Activated T-helper 17 cell treated with anti-CD3 and anti-CD28 coated beads, Interleukin-2, amount 50 U/mL, for 72 hours (primary cell): ENCODE results near the gene TMEM109. TPM values are rescaled to one million over a fixed set of nuclear protein-coding genes. Genes with fewer than 3 reads are reported as not detected.
A peak's percentile ranks its signal among the peaks of the same experiment; 100 is the strongest.

Experiments used
- ATAC-seq: fragments of 150-1000 bp; cut with Tn5 transposase; replicated peaks from 2 replicates; pipeline ENCODE4 v1.10.0; 2021; ENCODE audit warnings: mild to moderate bottlenecking, moderate library complexity
- H3K27ac Mint-ChIP-seq: one replicate; pipeline ENCODE4 v1.8.0; 2022; ENCODE audit warnings: mixed read lengths
- H3K27me3 Mint-ChIP-seq: one replicate; pipeline ENCODE4 v1.8.0; 2022; ENCODE audit warnings: mixed read lengths
- H3K36me3 Mint-ChIP-seq: one replicate; pipeline ENCODE4 v1.8.0; 2022; ENCODE audit warnings: low read depth, mild to moderate bottlenecking, mixed read lengths
- H3K4me1 Mint-ChIP-seq: one replicate; pipeline ENCODE4 v1.8.0; 2022; ENCODE audit warnings: mixed read lengths
- H3K4me3 Mint-ChIP-seq: one replicate; pipeline ENCODE4 v1.8.0; 2022; ENCODE audit warnings: mild to moderate bottlenecking, mixed read lengths
- H3K9me3 Mint-ChIP-seq: one replicate; pipeline ENCODE4 v1.8.0; 2022; ENCODE audit warnings: mixed read lengths
- total RNA-seq, 2 donors: library from RNA; stranded (reverse); gene quantifications; one replicate each; pipeline ENCODE4 v1.2.3, GENCODE V29; 2022

Gene TMEM109
- total RNA-seq, 2 donors from 2014 or later, result 42.8 to 99.7 TPM

GRCh38 chr11:60945295-60945667 is 31.3 kb downstream of the TMEM109 start:
- no peaks in the 10 kb centered on the region for H3K36me3 Mint-ChIP-seq
- peaks cover 8% of the 10 kb centered on the region for H3K27me3 Mint-ChIP-seq
- H3K4me3 Mint-ChIP-seq, result no peak overlapping the region
- H3K9me3 Mint-ChIP-seq, result no peaks in the 10 kb centered on the region
- H3K27ac Mint-ChIP-seq, result no peak overlapping the region
- H3K4me1 Mint-ChIP-seq, result peaks cover 5% of the 10 kb centered on the region
- no peak for ATAC-seq

GRCh38 chr11:60946601-60947264 is 32.8 kb downstream of the TMEM109 start:
- Mint-ChIP-seq H3K4me3 (no peak overlapping the region), H3K36me3 (no peaks in the 10 kb centered on the region), H3K27ac (no peak overlapping the region), H3K9me3 (no peaks in the 10 kb centered on the region), H3K27me3 (peaks cover 9% of the 10 kb centered on the region), H3K4me1 (peaks cover 5% of the 10 kb centered on the region)
- ATAC-seq, result no peak

GRCh38 chr11:60947700-60948099 is 33.7 kb downstream of the TMEM109 start:
- Mint-ChIP-seq H3K36me3 (no peaks in the 10 kb centered on the region), H3K4me3 (no peak overlapping the region), H3K27ac (no peak overlapping the region), H3K4me1 (peaks cover 11% of the 10 kb centered on the region), H3K27me3 (peaks cover 17% of the 10 kb centered on the region), H3K9me3 (no peaks in the 10 kb centered on the region)
- no peak for ATAC-seq

GRCh38 chr11:60948250-60948649 is 34.3 kb downstream of the TMEM109 start:
- no peaks in the 10 kb centered on the region for H3K36me3 Mint-ChIP-seq
- H3K4me1 Mint-ChIP-seq, result peaks cover 11% of the 10 kb centered on the region
- H3K27me3 Mint-ChIP-seq, result peaks cover 20% of the 10 kb centered on the region
- no peak overlapping the region for H3K27ac Mint-ChIP-seq
- no peak for ATAC-seq
- H3K4me3 Mint-ChIP-seq, result no peak overlapping the region
- H3K9me3 Mint-ChIP-seq, result no peaks in the 10 kb centered on the region

- H3K4me3 Mint-ChIP-seq, result peak overlapping the region; percentile 20
- H3K4me1 Mint-ChIP-seq, result peaks cover 6% of the 10 kb centered on the region
- no peak overlapping the region for H3K27ac Mint-ChIP-seq
- H3K27me3 Mint-ChIP-seq, result peaks cover 17% of the 10 kb centered on the region
- H3K36me3 Mint-ChIP-seq, result no peaks in the 10 kb centered on the region
- ATAC-seq, result no peak
- H3K9me3 Mint-ChIP-seq, result no peaks in the 10 kb centered on the region
These were observed 36.1 kb downstream of the TMEM109 start for GRCh38 chr11:60950024-60950423.

- H3K4me1 Mint-ChIP-seq, result peaks cover 6% of the 10 kb centered on the region
- H3K36me3 Mint-ChIP-seq, result no peaks in the 10 kb centered on the region
- peaks cover 17% of the 10 kb centered on the region for H3K27me3 Mint-ChIP-seq
- no peaks in the 10 kb centered on the region for H3K9me3 Mint-ChIP-seq
- peak overlapping the region; percentile 71 for H3K4me3 Mint-ChIP-seq
- peak; percentile 54 for ATAC-seq
- no peak overlapping the region for H3K27ac Mint-ChIP-seq
These were observed 37.1 kb downstream of the TMEM109 start for GRCh38 chr11:60950933-60951605.

GRCh38 chr11:60951606-60951903 is 37.6 kb downstream of the TMEM109 start:
- no peak for ATAC-seq
- peaks cover 17% of the 10 kb centered on the region for H3K27me3 Mint-ChIP-seq
- H3K4me1 Mint-ChIP-seq, result peaks cover 6% of the 10 kb centered on the region
- H3K27ac Mint-ChIP-seq, result no peak overlapping the region
- no peaks in the 10 kb centered on the region for H3K9me3 Mint-ChIP-seq
- peak overlapping the region; percentile 71 for H3K4me3 Mint-ChIP-seq
- no peaks in the 10 kb centered on the region for H3K36me3 Mint-ChIP-seq

- Mint-ChIP-seq H3K27me3 (peaks cover 17% of the 10 kb centered on the region), H3K4me3 (peak within 1 kb of the TSS; percentile 71), H3K27ac (peak within 1 kb of the TSS; percentile 79), H3K4me1 (peaks cover 6% of the 10 kb centered on the region), H3K36me3 (no peaks in the 10 kb centered on the region), H3K9me3 (no peaks in the 10 kb centered on the region)
- peak; percentile 40 for ATAC-seq
These were observed 38.2 kb downstream of the TMEM109 start, which contains the start of gene SLC15A3 for GRCh38 chr11:60951904-60952741. Gene SLC15A3 (minus strand): TSS chr11:60952176. CDS start chr11:60951551, 625 bp downstream.

- H3K27ac Mint-ChIP-seq, result peak overlapping the region; percentile 79
- H3K36me3 Mint-ChIP-seq, result no peaks in the 10 kb centered on the region
- no peak for ATAC-seq
- peaks cover 6% of the 10 kb centered on the region for H3K4me1 Mint-ChIP-seq
- H3K4me3 Mint-ChIP-seq, result peak overlapping the region; percentile 71
- H3K27me3 Mint-ChIP-seq, result peaks cover 17% of the 10 kb centered on the region
- no peaks in the 10 kb centered on the region for H3K9me3 Mint-ChIP-seq
These were observed 38.8 kb downstream of the TMEM109 start for GRCh38 chr11:60952742-60953170.

GRCh38 chr11:60953781-60954180 is 39.8 kb downstream of the TMEM109 start:
- Mint-ChIP-seq H3K9me3 (no peaks in the 10 kb centered on the region), H3K36me3 (no peaks in the 10 kb centered on the region), H3K4me3 (no peak overlapping the region), H3K4me1 (peaks cover 6% of the 10 kb centered on the region), H3K27ac (no peak overlapping the region), H3K27me3 (peaks cover 13% of the 10 kb centered on the region)
- ATAC-seq, result no peak

- Mint-ChIP-seq H3K9me3 (no peaks in the 10 kb centered on the region), H3K4me1 (peaks cover 6% of the 10 kb centered on the region), H3K27me3 (peaks cover 13% of the 10 kb centered on the region), H3K36me3 (no peaks in the 10 kb centered on the region), H3K4me3 (no peak overlapping the region), H3K27ac (no peak overlapping the region)
- no peak for ATAC-seq
These were observed 40.5 kb downstream of the TMEM109 start for GRCh38 chr11:60954421-60954820.

GRCh38 chr11:60955571-60955970 is 41.6 kb downstream of the TMEM109 start:
- ATAC-seq, result no peak
- peaks cover 13% of the 10 kb centered on the region for H3K27me3 Mint-ChIP-seq
- H3K36me3 Mint-ChIP-seq, result no peaks in the 10 kb centered on the region
- H3K9me3 Mint-ChIP-seq, result no peaks in the 10 kb centered on the region
- H3K27ac Mint-ChIP-seq, result no peak overlapping the region
- H3K4me1 Mint-ChIP-seq, result peaks cover 6% of the 10 kb centered on the region
- no peak overlapping the region for H3K4me3 Mint-ChIP-seq

- H3K4me3 Mint-ChIP-seq, result no peak overlapping the region
- no peaks in the 10 kb centered on the region for H3K36me3 Mint-ChIP-seq
- no peak for ATAC-seq
- H3K27me3 Mint-ChIP-seq, result peaks cover 12% of the 10 kb centered on the region
- no peak overlapping the region for H3K27ac Mint-ChIP-seq
- H3K4me1 Mint-ChIP-seq, result peaks cover 4% of the 10 kb centered on the region
- no peaks in the 10 kb centered on the region for H3K9me3 Mint-ChIP-seq
These were observed 43.2 kb downstream of the TMEM109 start for GRCh38 chr11:60957188-60957587.

GRCh38 chr11:60959431-60959830 is 45.5 kb downstream of the TMEM109 start:
- Mint-ChIP-seq H3K4me1 (no peaks in the 10 kb centered on the region), H3K27ac (no peak overlapping the region), H3K27me3 (peaks cover 5% of the 10 kb centered on the region), H3K36me3 (no peaks in the 10 kb centered on the region), H3K4me3 (no peak overlapping the region), H3K9me3 (no peaks in the 10 kb centered on the region)
- no peak for ATAC-seq

GRCh38 chr11:60960405-60960804 is 46.4 kb downstream of the TMEM109 start:
- Mint-ChIP-seq H3K4me1 (no peaks in the 10 kb centered on the region), H3K27me3 (peaks cover 5% of the 10 kb centered on the region), H3K4me3 (no peak overlapping the region), H3K36me3 (no peaks in the 10 kb centered on the region), H3K9me3 (no peaks in the 10 kb centered on the region), H3K27ac (no peak overlapping the region)
- ATAC-seq, result no peak
